ENCODE data around the gene LRPAP1. TPM values are rescaled to one million over a fixed set of nuclear protein-coding genes. Genes with fewer than 3 reads are reported as not detected.

Gene LRPAP1
- total and polyA plus RNA-seq, 9 donors = 74.3 to 179 (median 135) TPM

DNA sequence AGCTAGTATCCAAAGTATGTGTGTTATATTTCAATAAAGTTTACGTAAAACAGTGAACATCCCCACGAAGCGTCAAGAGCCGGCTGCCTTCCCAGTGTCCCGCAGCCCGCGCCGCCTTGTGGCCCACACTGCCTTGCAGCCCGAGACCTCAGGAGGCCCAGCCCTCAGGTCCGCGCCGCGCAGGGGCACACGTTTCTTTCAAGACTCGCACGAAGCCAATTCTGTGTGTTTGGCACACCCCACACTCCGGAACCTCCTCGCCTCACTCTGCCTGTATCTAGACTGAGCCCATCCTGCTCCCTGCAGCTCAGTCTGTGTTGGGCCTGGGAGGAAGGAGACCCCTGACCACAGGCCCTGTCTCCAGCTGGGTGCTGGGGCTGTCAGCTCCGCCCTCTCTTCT, 5.8 kb downstream of the LRPAP1 start:
- DNase-seq = peak in 2 of 5 donors; percentile 12 to 25
- 90 to 94% (median 92%) methylated on average over 19 of the region's 19 CpGs for WGBS, 3 donors
- Histone ChIP-seq H3K4me3 (no peak overlapping the region), H3K9me3 (no peaks in the 10 kb centered on the region), H3K27ac (no peak overlapping the region), H3K36me3 (peaks cover 2% of the 10 kb centered on the region), H3K27me3 (no peaks in the 10 kb centered on the region), H3K4me1 (ENCODE audit: insufficient read depth) (peaks cover 12% of the 10 kb centered on the region)
- TF ChIP-seq, protein P1, sequence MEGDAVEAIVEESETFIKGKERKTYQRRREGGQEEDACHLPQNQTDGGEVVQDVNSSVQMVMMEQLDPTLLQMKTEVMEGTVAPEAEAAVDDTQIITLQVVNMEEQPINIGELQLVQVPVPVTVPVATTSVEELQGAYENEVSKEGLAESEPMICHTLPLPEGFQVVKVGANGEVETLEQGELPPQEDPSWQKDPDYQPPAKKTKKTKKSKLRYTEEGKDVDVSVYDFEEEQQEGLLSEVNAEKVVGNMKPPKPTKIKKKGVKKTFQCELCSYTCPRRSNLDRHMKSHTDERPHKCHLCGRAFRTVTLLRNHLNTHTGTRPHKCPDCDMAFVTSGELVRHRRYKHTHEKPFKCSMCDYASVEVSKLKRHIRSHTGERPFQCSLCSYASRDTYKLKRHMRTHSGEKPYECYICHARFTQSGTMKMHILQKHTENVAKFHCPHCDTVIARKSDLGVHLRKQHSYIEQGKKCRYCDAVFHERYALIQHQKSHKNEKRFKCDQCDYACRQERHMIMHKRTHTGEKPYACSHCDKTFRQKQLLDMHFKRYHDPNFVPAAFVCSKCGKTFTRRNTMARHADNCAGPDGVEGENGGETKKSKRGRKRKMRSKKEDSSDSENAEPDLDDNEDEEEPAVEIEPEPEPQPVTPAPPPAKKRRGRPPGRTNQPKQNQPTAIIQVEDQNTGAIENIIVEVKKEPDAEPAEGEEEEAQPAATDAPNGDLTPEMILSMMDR (IDR thresholded peaks at IDR 0.05) = no peak
- TF ChIP-seq POLR2A (IDR thresholded peaks at IDR 0.05) (no peak), EP300 (IDR thresholded peaks at IDR 0.05) (no peak)
- intact Hi-C loops (cut with DNase I) = no loop called here

DNA sequence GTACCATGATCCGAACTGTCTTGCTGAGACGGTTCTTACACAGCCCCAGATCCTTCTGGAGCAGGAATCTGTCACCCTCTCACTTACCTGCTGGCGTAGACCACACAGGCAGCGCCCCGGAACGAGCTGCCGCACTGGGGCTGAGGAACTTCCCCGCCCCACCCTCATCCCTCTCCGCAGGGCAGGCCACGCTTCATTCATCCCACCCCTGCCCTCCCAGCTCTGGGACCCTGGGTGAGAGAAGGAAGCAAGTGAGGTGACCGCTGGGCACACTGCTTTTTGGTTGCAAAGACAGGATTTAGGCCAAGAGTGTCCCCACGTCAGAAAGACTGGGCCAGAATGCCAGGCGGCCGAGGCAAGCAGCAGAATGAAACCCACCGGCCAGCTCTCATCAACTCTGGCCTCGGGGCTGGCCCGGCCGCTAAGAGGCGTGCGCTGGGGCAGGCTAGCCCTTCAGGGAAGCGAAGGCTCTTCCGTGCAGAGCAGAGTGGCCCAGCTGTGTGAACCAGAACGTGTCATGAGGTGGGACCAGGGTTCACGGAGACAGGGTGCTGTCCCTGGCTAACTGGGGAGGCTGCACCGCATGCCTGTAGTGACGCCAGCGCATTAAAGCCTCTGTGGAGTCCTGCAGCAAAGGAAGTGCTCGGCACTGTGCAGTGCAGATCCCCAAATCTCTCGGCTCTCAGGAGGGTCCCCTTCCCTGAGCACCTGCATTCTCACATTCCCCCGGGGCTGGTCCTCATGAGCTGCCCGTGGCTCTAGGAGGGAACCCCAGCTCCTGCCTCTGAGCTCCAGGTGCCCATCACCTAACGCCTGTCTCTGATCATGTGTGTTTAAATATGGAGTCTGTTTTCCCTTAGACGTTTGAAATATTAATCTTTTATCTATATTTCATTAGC, 6.4 kb downstream of the LRPAP1 start:
- TF ChIP-seq, protein P1 (IDR thresholded peaks at IDR 0.05) = no peak
- TF ChIP-seq POLR2A (IDR thresholded peaks at IDR 0.05) (no peak), EP300 (IDR thresholded peaks at IDR 0.05) (no peak)
- peaks cover 2% of the 10 kb centered on the region for H3K36me3 ChIP-seq
- peak in 3 of 5 donors; percentile 11 to 23 (median 11) for DNase-seq

DNA sequence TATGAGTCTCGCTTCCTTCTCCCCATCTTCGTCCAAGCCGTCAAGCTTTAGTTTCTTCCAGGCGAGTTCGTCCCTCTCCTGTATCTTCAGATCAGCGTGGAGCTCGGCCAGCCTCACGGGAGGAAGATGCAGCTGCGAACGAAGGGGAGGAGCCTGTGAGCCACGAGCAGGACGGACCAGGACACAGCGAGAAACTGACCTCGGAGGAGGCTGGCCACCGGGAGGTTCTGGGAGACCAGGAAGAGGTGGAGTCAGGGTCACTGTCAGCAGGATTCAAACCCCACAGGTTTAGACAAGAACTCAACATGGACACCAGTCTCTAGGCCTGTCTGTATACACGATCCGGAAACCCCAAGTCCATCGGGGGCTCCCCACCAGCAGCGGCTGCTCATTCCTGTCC, 7.3 kb downstream of the LRPAP1 start:
- intact Hi-C loops (cut with DNase I) = no loop called here
- H3K4me3 ChIP-seq = no peak overlapping the region
- DNase-seq = peak in 2 of 5 donors; percentile 11 to 20
- 64 to 73% (median 70%) methylated on average over 19 of the region's 19 CpGs for WGBS, 3 donors
- TF ChIP-seq EP300 (IDR thresholded peaks at IDR 0.05) = no peak
- TF ChIP-seq, protein P1 (IDR thresholded peaks at IDR 0.05) = no peak
- TF ChIP-seq POLR2A (IDR thresholded peaks at IDR 0.05) = no peak
- H3K9me3 ChIP-seq = no peaks in the 10 kb centered on the region
- no peaks in the 10 kb centered on the region for H3K4me1 ChIP-seq (ENCODE audit: insufficient read depth)
- H3K36me3 ChIP-seq = peaks cover 2% of the 10 kb centered on the region
- no peak overlapping the region for H3K27ac ChIP-seq
- H3K27me3 ChIP-seq = no peaks in the 10 kb centered on the region

More for the DNA sequence above, 6.4 kb downstream of the LRPAP1 start:
- Histone ChIP-seq H3K4me3 (no peak overlapping the region), H3K9me3 (no peaks in the 10 kb centered on the region), H3K27ac (no peak overlapping the region), H3K4me1 (ENCODE audit: insufficient read depth) (peaks cover 8% of the 10 kb centered on the region), H3K27me3 (no peaks in the 10 kb centered on the region)
- 84 to 87% (median 86%) methylated on average over 33 of the region's 33 CpGs for WGBS, 3 donors
- intact Hi-C loops (cut with DNase I) = no loop called here

DNA sequence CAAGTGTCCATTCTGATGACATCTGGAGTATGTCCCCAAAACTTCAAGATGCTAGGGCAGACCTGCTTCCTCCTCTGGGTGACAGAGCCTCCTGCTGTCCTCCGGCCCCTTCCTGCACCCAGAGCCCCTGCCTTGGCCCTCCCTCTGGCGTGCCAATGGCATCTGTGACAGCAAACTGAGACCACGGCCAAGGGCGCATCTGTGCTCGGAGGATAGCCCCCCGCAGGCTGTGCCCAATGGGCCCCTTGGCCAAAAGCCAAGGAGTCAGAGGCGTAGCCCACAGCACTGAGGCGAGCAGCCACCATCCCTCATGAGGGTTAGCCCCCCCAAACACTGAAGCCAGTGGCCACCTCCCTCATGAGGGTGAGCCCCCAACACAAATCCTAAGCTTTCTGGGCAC, 7.9 kb downstream of the LRPAP1 start:
- peaks cover 2% of the 10 kb centered on the region for H3K36me3 ChIP-seq
- TF ChIP-seq, protein P1 (IDR thresholded peaks at IDR 0.05) = no peak
- TF ChIP-seq EP300 (IDR thresholded peaks at IDR 0.05) (no peak), POLR2A (IDR thresholded peaks at IDR 0.05) (no peak)
- no peaks in the 10 kb centered on the region for H3K27me3 ChIP-seq
- no peak overlapping the region for H3K4me3 ChIP-seq
- 78 to 86% (median 83%) methylated on average over 8 of the region's 8 CpGs for WGBS, 3 donors
- H3K4me1 ChIP-seq (ENCODE audit: insufficient read depth) = no peaks in the 10 kb centered on the region
- no peak overlapping the region for H3K27ac ChIP-seq
- intact Hi-C loops (cut with DNase I) = no loop called here
- DNase-seq = peak in 4 of 5 donors; percentile 6 to 36 (median 16)
- H3K9me3 ChIP-seq = no peaks in the 10 kb centered on the region

Measured in ovary (tissue), 9 donors.